ENCODE data around the gene SENP1.

GRCh38 chr12:48068457-48068856 lies 37.4 kb downstream of the SENP1 start:
- no peak for TF ChIP-seq POLR2A (IDR thresholded peaks at IDR 0.05)
- TF ChIP-seq, protein P1, sequence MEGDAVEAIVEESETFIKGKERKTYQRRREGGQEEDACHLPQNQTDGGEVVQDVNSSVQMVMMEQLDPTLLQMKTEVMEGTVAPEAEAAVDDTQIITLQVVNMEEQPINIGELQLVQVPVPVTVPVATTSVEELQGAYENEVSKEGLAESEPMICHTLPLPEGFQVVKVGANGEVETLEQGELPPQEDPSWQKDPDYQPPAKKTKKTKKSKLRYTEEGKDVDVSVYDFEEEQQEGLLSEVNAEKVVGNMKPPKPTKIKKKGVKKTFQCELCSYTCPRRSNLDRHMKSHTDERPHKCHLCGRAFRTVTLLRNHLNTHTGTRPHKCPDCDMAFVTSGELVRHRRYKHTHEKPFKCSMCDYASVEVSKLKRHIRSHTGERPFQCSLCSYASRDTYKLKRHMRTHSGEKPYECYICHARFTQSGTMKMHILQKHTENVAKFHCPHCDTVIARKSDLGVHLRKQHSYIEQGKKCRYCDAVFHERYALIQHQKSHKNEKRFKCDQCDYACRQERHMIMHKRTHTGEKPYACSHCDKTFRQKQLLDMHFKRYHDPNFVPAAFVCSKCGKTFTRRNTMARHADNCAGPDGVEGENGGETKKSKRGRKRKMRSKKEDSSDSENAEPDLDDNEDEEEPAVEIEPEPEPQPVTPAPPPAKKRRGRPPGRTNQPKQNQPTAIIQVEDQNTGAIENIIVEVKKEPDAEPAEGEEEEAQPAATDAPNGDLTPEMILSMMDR (IDR thresholded peaks at IDR 0.05): no peak
